Measurements from ENCODE around the gene SLK.

SLK gene

GRCh38 chr10:104035194-104036068 lies 68.5 kb downstream of the SLK start:
- DNase-seq, result no peak

- no peak for DNase-seq
Measured at GRCh38 chr10:104036069-104036384, 69.1 kb downstream of the SLK start.

DNA sequence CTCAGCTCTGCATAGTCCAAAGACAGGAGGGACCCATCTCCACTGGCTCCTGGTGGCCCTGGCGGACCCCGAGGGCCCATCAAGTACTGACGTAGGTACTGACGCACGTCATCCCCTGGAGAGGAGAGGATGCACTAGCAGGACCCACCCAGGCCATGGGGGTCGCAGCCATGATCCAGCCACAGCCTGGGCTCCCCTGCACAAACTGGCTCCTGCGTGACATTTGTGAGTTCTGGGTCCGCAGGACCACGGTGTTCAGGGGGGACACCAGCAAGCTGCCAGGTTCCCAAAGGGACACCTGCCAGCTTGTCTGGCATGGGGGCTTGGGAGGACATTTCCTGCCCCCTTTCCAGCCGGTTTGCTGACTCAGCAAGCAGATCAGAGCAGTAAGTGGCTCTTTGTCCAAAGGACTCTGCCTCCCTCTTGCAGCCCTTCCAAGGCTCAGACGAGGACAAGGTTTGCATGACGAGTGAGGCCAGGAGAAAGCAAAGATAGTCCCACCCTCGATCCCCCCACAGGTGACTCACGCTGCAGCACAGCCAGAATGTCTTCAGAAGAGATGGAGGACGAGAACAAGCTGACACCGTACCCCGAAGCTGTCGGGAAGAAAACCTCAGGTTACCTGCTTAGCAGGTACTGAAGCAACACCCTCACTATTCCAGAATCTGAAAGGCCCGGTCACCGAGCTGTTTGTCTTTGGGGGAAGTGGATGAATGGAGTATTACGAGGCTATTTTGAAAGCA lies 69.7 kb downstream of the SLK start:
- DNase-seq, result no peak

DNA sequence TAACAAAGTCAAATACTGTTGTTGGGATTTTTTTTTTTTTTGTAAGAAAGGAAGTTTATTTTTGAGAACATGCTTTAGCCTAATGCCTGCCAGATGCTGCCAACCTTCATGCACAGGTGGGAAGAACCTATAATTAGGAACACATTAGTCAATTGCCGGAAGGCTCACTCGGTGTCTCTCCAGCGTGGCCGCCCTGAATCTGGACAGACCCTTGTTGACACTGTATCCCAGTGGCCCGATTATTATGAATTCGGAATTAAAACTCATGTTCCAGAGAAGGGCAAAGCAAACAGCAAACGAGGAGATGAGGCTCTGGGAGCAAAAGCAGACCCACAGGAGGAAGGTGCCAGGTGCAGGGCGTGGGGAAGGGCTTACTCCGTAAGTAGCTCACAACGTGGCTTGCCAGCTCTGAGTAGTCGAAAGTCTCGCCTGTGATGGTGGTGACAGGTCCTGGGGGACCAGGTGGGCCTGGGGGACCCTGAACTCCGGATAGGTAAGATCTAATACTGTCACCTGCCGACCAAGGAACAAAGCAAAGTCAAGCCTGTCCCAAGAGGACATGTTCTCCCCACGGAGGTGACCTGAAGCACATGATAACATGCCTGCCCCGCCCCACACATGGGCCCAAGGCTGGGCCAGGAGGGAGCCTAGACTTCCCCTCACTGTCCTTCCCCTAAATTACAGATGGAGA lies 70.5 kb downstream of the SLK start:
- no peak for DNase-seq

DNA sequence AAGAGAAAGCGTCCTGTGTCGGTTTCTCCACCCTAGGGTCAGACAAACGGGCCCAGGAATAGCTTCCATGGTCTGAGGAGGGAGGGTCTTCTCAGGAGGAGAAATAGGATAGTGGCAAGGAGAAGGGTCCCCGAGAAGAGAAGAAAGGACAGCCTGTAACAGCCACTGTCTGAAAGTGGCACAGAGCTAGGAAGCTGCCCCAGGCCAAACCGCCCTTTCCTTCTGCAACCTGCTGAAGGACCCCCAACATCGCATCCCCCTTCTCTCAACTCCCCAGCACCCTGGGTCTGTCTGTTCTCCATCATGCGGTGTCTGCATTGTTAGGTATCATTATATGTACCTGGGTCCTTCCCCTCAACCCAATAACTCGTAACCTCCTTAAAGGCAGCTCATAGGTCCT lies 71.6 kb downstream of the SLK start:
- no peak for DNase-seq

- DNase-seq, result no peak
Measured at GRCh38 chr10:104038958-104039752, 72.2 kb downstream of the SLK start.

DNA sequence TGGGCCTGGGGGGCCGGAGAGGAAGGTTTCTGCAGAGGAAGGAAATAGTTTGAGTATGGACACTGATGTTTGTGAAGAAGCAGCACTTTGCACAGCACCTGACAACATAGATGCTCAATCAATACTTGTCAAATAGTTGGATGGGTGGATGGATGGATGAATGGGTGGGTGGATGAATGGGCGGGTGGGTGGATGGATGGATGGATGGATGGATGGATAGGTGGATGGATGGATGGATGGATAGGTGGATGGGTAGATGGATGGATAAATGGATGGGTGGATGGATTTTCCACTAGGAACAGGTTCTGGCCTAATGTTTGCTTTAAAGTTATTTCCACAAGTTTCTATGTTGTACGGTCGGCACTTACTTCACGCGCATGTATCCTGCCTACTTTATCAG lies 73.4 kb downstream of the SLK start:
- no peak for DNase-seq

DNA sequence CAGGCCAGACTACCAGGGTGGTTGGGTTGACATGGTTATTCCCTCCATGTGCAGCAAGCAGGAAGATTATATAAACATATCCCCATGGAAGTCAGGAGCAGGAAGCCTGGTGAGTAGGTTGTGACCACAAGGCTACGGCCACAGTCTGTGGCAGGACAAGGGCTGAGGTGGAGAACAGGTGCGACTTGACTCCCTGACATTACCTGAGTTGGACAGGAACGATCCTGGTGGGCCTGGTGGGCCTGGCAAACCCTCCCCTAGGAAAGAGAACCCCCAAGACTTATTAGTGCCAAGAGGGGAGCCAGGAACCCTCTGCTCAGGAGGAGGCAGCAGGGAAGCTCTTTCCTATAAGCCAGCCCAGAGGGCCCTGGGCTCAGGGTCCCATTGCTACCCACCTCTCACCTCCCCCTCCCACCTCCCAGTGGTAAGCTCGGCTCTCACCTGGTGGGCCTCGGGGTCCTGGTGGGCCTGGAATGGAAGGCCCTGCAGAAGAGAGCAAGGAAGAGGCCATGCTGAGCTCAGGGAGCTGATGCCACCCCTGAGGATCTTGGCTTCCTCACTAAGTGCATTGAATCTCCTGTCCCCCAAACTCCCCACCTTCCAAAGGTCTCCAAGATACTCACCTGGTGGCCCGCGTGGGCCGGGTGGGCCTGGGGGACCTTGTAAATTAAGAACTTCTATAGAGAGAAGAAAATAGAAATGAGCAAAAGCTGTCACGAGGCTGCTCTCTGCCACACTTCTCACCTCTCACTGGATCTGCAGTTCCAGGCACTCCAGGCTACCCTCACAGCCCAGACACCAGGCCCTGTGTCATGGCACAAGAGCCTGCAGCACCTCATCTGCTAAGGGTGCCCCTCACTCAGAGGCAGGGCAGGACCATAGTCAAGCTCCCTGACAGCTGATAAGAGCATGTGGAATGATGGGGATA lies 74.2 kb downstream of the SLK start:
- DNase-seq, result no peak

- DNase-seq, result no peak
Measured at GRCh38 chr10:104041891-104042535, 75.1 kb downstream of the SLK start.

GRCh38 chr10:104043185-104043830 lies 76.4 kb downstream of the SLK start:
- DNase-seq, result no peak

- no peak for DNase-seq
Measured at GRCh38 chr10:104043854-104044253, 76.9 kb downstream of the SLK start.

GRCh38 chr10:104045151-104046089 lies 78.5 kb downstream of the SLK start:
- no peak for DNase-seq

- no peak for DNase-seq
Measured at GRCh38 chr10:104046651-104047050, 79.7 kb downstream of the SLK start.

DNA sequence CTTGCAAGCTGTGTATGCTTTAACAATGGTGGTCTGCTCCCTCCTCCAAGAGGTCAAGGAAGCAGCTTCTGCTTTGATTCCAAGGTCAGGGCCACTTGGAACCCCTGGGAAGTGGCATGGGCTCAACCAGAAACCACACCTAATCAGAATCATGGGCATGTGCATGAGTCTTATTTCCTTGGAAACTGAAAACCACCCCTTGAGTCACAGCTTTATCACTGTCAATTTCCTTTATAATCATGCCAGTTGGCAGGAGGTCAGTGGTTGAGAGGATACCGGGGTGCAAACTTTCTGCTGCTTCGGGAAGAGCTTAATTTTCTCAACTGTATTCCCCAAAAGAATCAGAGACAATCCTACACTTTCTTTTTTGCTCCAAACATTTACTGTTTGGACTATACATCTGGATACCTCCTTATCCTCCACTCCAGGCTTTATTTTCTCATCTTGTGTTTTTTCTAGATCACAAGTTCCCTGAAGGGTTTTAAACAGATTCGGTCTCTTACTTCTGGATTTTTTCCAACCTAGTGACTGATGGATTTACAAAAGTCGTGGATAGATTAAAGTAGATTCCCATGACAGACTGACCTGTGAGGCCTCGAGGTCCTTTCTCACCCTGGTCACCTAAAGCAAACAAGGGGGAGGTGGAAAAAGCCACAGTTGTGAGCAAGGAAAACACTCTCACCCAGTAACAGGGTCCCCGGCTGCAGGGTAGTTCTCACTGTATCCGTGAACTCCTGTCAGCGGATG lies 82.7 kb downstream of the SLK start:
- DNase-seq, result no peak

- DNase-seq, result no peak
Measured at GRCh38 chr10:104052431-104052830, 85.5 kb downstream of the SLK start.

DNA sequence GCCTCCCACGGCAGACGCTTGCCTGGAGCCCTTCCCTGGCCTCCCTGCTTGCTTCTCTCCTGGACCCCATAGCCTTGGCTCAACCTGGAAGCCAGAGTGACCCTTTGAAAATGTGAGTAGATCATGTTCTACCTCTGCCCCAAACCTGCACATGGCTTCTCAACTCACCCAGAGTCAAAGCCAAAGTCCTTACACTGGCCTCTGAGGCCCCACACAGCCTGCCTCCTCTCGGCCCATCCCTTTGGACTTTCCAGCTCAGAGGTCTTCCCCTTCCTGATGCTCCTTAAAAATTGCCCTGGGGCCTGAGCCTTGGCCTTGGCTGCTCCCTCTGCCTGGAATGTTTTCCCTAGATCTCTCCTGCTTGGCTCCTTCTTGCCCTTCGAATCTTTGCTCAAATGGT lies 86.3 kb downstream of the SLK start:
- no peak for DNase-seq

DNA sequence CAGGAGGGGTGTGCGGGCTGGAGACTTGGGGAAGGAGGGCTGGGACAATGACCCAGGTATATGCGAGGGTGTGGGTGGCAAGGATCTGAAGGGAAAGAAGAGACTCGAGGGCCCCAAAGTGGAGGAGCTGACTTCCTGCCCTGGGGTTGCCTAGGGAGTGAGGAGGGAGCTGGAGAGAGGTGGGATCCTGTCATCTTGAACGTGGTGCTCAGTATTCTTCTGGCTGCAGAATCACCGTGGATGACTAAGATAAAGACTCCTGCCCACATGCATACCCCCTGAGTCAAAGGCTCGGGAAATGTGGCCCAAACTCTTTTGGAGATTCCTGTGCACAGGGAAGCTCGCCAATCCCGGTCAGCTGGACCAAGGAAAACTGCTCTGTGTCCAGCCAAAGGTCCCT lies 87.5 kb downstream of the SLK start:
- DNase-seq, result no peak

DNA sequence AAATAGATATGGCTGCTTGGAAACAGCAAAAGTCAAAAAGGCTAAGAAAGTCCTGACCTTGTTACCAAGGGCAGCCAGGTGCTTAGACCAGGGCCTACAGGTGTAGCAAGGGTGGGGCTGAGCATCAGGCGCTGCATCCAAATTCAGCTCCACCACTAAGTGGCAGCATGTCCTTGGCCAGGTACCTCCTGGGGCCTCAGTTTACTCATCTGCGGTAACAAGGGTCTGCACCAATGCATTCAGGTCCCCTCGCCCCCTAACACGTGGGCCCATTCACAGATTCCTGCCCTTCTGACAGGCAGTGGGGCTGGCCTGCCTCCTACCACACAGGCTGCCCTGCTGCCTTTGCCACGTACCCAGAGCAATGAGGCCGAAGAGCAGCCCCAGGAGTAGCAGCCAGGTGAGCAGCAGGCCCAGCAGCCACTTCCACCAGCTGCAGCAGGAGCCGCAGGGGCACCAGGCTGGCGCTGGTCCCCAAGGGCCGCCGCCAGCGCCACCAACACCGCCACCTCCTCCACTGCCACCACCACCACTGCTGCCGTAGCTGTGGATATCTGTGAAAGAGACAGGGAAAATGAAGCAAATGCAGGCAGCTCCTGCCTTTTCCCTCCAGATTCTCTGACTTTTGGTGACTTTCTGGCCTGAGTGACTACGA lies 89.8 kb downstream of the SLK start:
- DNase-seq, result no peak

All from NCI-H524 treated with DMSO at 0.1 percent for 48 hours (cell line).